NB4 (cell line): ENCODE data around the gene RINL.
"Not testable (repeated sequence)": the region's sequence is repeated elsewhere in the genome, so short reads cannot be mapped to it uniquely, and the experiment has no call there.

Experiments
- POLR2A ChIP-seq: IDR thresholded peaks from 2 replicates; pipeline ENCODE4 v1.6.1; 2011; ENCODE audit warnings: mild to moderate bottlenecking; ENCODE audit not compliant: insufficient read length; ENCODE audit errors: extremely low read depth
- TF ChIP-seq, protein P1 (sequence below): IDR thresholded peaks from one replicate; pipeline ENCODE4 v1.5.1; 2012; ENCODE audit warnings: low read depth, low read length

DNA sequence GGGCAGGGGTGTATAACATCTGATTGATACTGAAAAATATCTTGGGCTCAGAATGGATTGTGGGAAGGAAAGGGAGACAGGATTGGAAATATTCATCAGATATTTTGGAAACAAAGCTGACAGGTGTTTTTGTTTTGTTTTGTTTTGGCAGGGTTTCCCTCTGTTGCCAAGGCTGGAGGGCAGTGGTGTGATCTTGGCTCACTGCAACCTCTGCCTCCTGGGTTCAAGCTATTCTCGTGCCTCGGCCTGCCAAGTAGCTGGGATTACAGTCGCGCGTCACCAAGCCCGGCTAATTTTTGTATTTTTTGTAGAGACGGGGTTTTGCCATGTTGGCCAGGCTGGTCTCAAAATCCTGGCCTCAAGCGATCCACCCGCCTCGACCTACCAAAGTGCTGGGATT is 4.7 kb downstream of the RINL start:
- TF ChIP-seq, protein P1, sequence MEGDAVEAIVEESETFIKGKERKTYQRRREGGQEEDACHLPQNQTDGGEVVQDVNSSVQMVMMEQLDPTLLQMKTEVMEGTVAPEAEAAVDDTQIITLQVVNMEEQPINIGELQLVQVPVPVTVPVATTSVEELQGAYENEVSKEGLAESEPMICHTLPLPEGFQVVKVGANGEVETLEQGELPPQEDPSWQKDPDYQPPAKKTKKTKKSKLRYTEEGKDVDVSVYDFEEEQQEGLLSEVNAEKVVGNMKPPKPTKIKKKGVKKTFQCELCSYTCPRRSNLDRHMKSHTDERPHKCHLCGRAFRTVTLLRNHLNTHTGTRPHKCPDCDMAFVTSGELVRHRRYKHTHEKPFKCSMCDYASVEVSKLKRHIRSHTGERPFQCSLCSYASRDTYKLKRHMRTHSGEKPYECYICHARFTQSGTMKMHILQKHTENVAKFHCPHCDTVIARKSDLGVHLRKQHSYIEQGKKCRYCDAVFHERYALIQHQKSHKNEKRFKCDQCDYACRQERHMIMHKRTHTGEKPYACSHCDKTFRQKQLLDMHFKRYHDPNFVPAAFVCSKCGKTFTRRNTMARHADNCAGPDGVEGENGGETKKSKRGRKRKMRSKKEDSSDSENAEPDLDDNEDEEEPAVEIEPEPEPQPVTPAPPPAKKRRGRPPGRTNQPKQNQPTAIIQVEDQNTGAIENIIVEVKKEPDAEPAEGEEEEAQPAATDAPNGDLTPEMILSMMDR: not testable (repeated sequence)
- not testable (repeated sequence) for TF ChIP-seq POLR2A
